Upper lobe of right lung (tissue), 1 donor: Measurements from ENCODE around the gene PDE11A. TPM values are rescaled to one million over a fixed set of nuclear protein-coding genes. Genes with fewer than 3 reads are reported as not detected.

Experiments used
- ATAC-seq: fragments of 200-7000 bp; cut with Tn5 transposase; one replicate; pipeline ENCODE4 v1.9.1; 2020; ENCODE audit warnings: mild to moderate bottlenecking, moderate library complexity
- DNase-seq: peaks from one replicate; pipeline ENCODE4 v3.0.0-alpha.2; 2020
- H3K27ac ChIP-seq: fragments of 200-600 bp; one replicate; pipeline ENCODE4 v1.8.0; 2022
- H3K27me3 ChIP-seq: fragments of 200-600 bp; one replicate; pipeline ENCODE4 v1.8.0; 2022; ENCODE audit warnings: mild to moderate bottlenecking
- H3K36me3 ChIP-seq: fragments of 200-600 bp; one replicate; pipeline ENCODE4 v1.8.0; 2022
- H3K4me1 ChIP-seq: fragments of 200-600 bp; one replicate; pipeline ENCODE4 v1.8.0; 2022
- H3K4me3 ChIP-seq: fragments of 200-600 bp; one replicate; pipeline ENCODE4 v1.8.0; 2022; ENCODE audit warnings: mild to moderate bottlenecking
- H3K9me3 ChIP-seq: fragments of 200-600 bp; one replicate; pipeline ENCODE4 v1.8.0; 2022
- CTCF ChIP-seq: fragments of 200-600 bp; IDR thresholded peaks from one replicate; pipeline ENCODE4 v1.8.0; 2022; ENCODE audit warnings: antibody characterized with exemption
- intact Hi-C: fragments of 100-400 bp; cut with DNase I; formaldehyde crosslinking; loops from one replicate; pipeline ENCODE4 v1.11.0; 2022
- total RNA-seq: library from RNA; stranded (reverse); fragmentation: NEBNext Ultra II Directional; extraction: Animal tissue kit (Norgen Biotek cat#: 25700); gene quantifications from one replicate; pipeline ENCODE4 v1.2.1, GENCODE V29; 2021
- donor health status: DM: no; HTN: yes; CAD: no; lungs with severe emphysema.

The PDE11A gene
- total RNA-seq, 1 donor from 2014 or later, result not detected

- Histone ChIP-seq H3K36me3 (no peaks in the 10 kb centered on the region), H3K27me3 (no peaks in the 10 kb centered on the region), H3K9me3 (no peaks in the 10 kb centered on the region), H3K27ac (no peak overlapping the region), H3K4me1 (no peaks in the 10 kb centered on the region), H3K4me3 (no peak overlapping the region)
- TF ChIP-seq CTCF, result no peak
- intact Hi-C loops, result no loop called here
- ATAC-seq, result no peak
- no peak for DNase-seq
Observed at GRCh38 chr2:177880285-177880684, 192.3 kb downstream of the PDE11A start.

GRCh38 chr2:177876950-177877349 is 195.6 kb downstream of the PDE11A start:
- H3K36me3 ChIP-seq, result no peaks in the 10 kb centered on the region
- no peak for TF ChIP-seq CTCF
- ATAC-seq (no peak), DNase-seq (no peak)
- H3K27ac ChIP-seq, result no peak overlapping the region
- no peak overlapping the region for H3K4me3 ChIP-seq
- intact Hi-C loops, result no loop called here
- H3K27me3 ChIP-seq, result no peaks in the 10 kb centered on the region
- no peaks in the 10 kb centered on the region for H3K9me3 ChIP-seq
- no peaks in the 10 kb centered on the region for H3K4me1 ChIP-seq

GRCh38 chr2:177874686-177875085 is 197.9 kb downstream of the PDE11A start:
- DNase-seq (no peak), ATAC-seq (no peak)
- Histone ChIP-seq H3K4me1 (no peaks in the 10 kb centered on the region), H3K9me3 (no peaks in the 10 kb centered on the region), H3K36me3 (no peaks in the 10 kb centered on the region), H3K4me3 (no peak overlapping the region), H3K27ac (no peak overlapping the region), H3K27me3 (no peaks in the 10 kb centered on the region)
- no peak for TF ChIP-seq CTCF
- intact Hi-C loops, result no loop called here

GRCh38 chr2:177873915-177874314 is 198.7 kb downstream of the PDE11A start:
- ATAC-seq (no peak), DNase-seq (no peak)
- TF ChIP-seq CTCF, result no peak
- H3K27ac ChIP-seq, result no peak overlapping the region
- H3K27me3 ChIP-seq, result no peaks in the 10 kb centered on the region
- H3K9me3 ChIP-seq, result no peaks in the 10 kb centered on the region
- intact Hi-C loops, result no loop called here
- H3K4me1 ChIP-seq, result no peaks in the 10 kb centered on the region
- no peaks in the 10 kb centered on the region for H3K36me3 ChIP-seq
- H3K4me3 ChIP-seq, result no peak overlapping the region

- DNase-seq (no peak), ATAC-seq (no peak)
- TF ChIP-seq CTCF, result no peak
- Histone ChIP-seq H3K9me3 (no peaks in the 10 kb centered on the region), H3K27me3 (no peaks in the 10 kb centered on the region), H3K27ac (no peak overlapping the region), H3K36me3 (no peaks in the 10 kb centered on the region), H3K4me3 (no peak overlapping the region), H3K4me1 (no peaks in the 10 kb centered on the region)
- intact Hi-C loops, result no loop called here
Observed at GRCh38 chr2:177872286-177872685, 200.3 kb downstream of the PDE11A start.

GRCh38 chr2:177869912-177870311 is 202.7 kb downstream of the PDE11A start:
- ATAC-seq, result no peak
- H3K27ac ChIP-seq, result no peak overlapping the region

More at GRCh38 chr2:177869912-177870311, 202.7 kb downstream of the PDE11A start:
- Histone ChIP-seq H3K4me3 (no peak overlapping the region), H3K9me3 (no peaks in the 10 kb centered on the region), H3K4me1 (no peaks in the 10 kb centered on the region), H3K36me3 (no peaks in the 10 kb centered on the region), H3K27me3 (no peaks in the 10 kb centered on the region)
- no peak for TF ChIP-seq CTCF
- no peak for DNase-seq
- intact Hi-C loops, result no loop called here
